GM19023 (cell line): ENCODE results near the gene CFAP99.

Source experiments
- ATAC-seq: cut with Tn5 transposase; IDR thresholded peaks from one replicate; pipeline ENCODE4 v1.9.1; 2021; ENCODE audit warnings: mild to moderate bottlenecking, moderate library complexity; ENCODE audit not compliant: unreplicated experiment

CFAP99 gene

DNA sequence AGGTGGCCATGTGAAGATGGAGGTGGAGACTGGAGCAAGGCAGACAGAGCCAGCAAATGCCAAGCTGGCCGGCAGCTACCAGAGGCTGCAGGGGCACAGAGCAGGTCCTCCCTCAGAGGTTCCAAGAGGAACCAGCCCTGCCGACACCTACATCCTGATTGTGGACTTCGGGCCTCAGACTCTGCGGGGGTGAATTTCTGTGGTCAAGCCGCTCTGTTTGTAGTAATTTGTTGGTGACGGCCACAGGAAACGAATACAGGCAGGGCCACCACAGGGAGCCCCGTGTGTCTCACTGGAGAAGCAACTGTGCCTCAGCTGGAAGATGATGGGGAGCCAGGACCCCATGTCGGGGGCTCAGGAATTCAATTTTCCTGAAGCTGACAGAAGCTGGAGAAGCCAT lies 28.6 kb upstream of the CFAP99 start:
- ATAC-seq: no peak

DNA sequence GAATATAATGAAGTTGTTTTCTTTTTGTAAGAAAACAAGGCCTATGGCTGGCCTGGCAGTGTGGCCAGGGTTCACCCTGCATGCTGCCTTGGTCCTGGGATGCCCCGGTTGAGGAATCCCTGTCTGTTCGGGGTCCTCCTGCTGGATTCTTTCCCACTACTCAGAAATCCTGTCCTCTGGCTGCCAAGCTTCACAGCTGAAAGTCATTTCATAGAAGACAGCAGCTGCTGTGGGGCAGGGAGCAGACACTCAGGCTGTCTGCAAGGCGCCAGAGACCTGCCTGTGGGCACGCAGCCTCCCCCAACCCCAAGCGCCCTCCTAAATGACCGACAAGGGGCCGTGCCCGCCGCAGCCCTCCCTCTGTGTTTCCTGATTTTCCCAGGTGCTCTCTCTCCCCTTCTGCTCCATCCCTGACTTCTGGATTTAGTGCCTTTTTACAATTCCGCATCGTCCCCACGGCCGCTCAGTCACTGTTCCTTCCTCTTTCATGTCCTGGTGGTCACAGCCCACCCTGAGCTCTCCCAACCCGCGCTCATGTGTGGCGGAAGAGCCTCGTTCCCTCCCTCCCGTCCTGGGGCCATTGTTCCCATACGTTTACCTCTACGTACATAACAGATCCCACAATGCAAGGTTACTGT lies 27.9 kb upstream of the CFAP99 start:
- ATAC-seq: no peak

DNA sequence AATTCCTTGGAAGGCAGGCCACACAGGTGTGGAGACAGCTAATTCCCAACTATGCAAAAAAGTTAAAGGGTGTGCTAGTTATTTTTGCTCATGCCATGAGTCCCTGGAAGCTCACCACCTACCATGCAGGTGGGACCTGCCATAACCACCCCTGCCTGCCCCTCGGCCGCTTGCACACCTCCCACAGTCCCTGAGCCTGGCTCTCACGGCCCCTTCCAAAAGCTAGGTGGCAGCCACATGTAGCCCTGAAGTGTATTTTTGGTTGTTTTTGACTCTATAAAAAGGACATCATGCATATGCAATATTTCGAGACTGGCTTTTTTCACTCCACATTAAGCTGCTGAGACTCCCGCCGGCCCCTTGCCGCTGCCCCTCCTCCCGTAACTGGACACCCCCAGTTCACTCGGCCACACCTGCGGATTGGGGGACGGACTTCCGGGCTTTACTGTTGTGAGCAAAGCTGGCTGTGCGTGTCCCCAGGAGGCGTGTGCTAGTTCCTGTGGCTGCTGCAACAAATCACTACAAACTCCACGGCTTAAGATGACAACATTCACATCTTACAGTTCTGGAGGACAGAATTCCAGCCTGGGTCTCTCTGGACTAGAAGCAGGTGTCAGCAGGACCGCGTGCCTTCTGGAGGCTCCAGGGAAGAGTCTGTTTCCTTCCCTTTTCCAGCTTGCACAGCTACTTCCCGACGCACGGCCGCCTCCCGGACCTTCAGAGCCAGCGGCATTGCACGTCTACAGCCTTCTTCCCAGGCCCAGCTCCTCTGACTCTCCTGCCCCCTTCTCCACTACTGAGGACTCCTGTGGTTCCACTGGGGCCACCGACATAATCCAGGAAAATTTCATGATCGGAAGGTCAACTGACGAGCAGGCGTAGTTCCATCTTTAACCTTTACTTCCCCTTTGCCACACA lies 25.1 kb upstream of the CFAP99 start:
- ATAC-seq: no peak

DNA sequence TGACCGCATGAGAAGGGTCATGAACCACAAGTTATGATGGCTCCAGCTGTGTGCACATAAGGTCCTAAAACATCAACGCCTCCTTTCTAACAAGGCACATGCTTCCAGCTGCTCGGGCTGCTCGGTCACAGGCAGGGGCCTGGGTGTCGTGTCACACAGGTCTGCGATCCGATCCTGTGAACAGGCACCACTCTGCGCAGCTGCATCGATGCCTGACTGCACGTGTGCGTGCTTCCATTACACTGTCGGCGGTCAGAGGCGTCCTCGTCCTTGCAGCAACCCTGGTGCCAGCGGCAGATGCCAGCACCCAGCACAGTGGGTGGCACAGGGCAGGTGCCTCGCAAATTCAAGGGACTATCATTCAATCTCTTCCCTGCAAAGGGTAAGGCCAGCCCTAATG lies 24.2 kb upstream of the CFAP99 start:
- ATAC-seq: no peak

DNA sequence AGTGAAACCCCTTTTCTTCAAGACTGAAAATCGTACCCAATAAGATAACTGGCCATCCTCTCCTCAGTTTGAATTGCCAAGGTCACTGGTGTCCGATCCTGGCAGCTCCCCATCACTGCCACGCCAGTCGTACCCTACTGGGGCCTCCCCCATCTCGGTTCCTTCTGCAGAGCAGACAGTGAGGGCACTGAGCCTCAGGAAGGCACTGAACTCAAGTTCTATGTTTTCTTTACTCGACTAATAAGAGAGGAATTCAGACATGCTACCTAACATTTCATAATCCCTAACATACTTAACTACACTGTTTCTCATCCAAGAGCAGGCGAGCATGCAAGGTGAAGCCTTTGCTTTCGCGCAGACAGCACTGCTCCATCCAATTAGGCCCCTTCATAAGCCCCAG lies 23.7 kb upstream of the CFAP99 start:
- ATAC-seq: no peak

DNA sequence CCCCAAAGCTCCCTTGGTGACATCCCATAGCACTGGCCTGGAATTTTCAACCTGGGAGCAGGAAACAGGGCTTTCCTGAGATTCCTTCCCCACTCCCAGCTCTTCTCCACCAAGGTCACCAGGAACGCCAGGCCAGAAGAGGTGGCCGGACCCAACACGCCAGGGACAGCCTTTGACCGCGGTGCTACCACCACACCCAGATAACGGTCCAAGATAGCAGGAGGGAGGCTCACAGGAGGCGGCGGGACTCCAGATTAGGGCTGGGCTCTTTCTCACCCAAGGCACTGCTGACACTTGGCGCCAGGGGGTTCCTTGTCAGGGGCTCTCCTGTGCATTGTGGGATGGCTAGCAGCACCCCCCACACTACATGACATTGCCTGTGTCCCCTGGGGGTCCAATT lies 23.2 kb upstream of the CFAP99 start:
- no peak for ATAC-seq

DNA sequence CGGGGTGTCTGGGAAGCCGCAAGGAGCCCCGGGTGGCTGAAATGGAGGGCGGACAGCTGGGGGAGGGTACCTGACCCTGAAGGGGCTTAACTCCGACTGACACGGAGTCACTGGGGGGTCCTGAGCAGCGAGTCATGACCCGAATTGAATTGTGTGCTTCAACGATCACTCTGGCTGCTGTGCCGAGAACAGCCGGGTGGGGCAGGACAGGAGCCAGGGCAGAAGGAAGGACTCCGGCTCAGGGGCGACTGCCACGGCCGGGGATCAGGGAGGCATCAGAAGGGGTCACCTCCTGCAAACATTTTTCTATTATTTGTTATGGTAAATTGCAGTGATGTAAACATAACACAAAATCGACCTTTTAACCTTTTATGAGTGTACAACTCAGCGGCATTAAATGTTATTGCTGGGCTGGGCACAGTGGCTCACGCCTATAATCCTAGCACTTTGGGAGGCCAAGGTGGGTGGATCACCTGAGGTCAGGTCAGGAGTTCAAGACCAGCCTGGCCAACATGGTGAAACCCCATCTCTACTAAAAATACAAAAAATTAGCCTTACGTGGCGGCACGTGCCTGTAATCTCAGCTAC lies 21.9 kb upstream of the CFAP99 start:
- ATAC-seq: no peak

DNA sequence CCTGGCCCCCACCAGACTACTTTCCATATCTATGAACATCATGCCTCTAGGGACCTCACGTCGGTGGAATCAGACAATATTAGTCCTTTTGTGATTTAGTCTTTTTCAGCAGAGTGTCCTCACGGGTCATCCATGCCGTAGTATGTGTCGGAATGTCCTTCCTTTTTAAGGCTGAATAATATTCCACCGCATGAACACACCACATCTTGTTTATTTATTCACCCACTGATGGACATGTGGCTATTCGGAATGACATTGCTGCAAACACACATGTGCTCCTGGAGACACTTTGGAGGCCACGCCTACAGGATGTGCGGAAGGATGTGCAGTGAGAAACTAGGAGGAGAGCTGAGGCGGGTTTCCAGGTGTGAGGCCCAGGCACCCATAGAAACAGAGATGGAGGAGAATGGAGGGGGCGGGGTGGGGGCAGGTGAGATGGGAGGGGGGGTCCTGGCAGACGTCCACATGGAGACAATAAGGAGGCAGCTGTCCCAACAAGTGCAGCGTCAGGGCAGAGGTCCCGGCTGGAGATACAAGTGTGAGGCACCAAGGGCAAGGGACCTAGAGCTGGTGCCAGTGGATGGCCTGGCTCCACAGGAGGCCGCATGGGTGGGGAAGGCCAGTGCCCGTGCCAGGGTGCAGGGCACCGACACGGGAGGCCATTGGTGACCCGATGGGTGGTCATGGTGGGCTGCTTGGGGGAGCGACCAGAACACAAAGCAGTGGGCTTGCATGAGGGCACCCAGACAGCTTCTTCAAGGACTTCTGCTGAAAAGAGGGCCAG lies 21.0 kb upstream of the CFAP99 start:
- no peak for ATAC-seq

DNA sequence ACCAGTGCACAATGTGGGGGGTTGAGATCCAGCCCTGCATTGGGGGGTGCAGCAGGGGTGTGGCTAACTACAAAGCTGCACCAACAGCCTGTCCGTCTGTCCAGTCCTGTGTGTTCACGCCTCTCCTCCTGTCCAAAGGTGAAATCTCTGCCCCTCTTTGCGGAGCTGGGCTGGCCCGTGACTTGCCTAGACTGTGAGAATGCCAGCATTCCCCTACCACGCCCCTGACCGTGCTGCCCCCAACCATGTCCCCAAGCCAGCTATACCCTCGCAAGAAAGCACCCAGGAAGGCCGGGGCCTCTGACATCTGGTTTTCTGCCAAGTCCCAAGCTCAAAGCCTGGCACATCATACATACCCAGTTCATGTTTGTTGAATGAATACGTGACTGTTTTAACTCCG lies 19.5 kb upstream of the CFAP99 start:
- ATAC-seq: no peak

DNA sequence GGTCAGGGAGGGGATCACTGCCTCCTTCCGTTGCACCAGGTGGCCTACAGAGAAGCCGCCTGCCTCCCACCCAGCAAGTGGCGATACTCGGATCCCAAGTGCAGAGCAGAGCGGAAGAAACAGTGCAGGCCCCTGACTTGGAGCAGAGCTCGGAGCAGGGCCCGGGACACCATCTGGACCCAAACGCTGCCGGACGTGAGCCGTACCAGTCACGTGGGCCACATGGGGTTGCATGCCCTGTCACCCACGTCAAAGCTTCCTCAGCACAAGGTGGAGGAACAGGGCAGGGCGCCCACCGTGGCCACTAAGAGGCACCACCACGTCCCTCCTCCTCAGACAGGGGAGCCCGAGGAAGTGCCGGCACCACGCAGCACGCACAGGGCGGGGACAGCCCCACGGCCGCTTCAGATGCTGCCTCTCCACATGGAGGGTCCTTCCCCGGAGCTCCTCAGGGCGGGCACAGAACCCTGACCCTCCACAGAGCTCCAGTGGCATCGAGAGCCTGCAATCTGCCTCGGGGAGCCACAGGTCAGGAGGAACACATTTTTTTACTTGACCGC lies 19.0 kb upstream of the CFAP99 start:
- no peak for ATAC-seq

DNA sequence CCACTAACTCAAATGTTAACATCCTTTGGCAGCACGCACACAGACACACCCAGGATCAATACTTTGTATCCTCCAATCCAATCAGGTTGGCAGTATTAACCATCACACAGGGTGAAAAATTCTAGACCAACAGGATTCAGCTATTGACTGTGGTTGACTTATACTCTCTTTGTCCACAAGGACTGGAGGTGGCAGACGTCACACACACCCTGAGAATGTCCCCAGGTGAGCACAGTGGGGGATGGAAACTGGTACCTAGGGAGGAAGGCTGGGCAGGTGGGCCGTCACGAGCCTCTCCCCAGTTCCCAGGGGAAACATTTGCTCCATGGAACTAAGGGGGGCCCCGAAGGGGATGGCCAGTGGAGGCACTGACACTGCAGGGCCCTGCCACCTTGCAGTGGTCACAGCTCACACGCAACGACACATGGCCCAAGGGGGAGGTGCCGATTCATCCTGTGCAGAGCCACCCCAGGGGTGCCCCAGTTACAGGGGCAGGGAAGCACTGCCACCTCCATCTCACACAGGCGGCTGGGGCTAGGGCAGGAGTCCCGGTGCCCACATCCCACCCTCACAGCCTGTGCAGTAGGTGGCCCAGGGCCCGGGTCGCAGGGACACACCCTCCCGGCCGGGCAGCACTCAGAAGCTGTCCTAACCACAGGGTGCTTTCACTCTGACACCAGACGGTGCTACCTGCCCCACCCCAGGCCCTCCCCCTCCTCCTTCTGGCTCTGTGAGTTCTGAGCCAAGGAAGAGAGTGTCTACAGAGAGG lies 17.7 kb upstream of the CFAP99 start:
- no peak for ATAC-seq

DNA sequence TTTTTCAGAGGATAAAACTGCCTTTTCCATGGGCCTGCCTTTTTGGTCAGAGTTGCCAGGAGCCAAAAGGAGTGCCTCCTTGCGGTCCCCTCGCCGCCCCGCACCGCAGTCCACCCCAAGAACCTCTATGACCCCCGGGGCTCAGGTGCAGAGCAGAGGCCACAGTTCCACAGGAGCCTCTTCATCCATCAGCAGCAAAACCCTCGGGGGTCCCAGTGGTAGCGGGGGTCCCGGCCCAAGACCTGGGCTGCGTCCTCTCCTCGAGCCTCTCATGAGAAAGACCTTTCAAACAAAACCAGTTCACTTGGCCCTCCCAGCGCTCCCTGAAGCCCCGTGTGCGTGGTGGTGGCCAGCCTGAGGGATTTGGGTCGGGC lies 17.2 kb upstream of the CFAP99 start:
- ATAC-seq: no peak

DNA sequence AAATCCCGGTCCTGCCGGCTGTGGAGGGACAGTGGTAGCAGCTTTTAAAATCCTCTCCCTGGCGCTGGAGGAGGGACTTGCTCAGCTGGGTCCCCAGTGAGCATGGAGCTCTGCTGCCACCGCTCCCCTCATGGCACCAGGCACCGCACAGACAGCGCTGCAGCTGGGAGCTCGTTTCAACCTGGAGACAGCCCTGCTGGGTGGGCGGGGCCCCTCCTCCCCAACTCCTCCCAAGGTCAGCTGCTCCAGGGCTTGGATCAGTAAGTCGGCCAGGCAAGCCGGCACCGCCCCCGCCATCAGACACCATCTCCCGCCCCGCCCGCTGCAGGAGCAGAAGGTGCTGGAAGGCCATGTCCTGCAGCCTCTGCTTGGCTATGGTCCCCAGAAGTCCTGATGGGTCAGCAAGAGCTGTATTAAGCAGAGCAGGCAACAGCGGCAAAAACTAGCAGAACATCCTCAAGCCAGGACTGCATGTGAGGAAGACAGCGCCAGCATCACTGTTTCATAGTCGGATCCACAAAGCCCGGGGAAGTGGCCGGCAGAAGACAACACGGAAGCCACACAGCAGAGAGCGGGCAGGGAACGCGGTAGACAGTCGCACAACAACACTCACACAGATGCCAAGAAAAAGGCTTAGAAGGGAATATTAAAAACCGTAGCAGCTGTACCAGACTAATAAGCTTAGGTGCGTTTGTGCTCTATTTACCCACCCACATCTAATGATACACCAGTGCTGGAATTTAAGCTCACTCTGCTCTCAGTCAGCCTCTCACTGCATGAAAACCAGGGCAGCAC lies 16.5 kb upstream of the CFAP99 start:
- no peak for ATAC-seq

DNA sequence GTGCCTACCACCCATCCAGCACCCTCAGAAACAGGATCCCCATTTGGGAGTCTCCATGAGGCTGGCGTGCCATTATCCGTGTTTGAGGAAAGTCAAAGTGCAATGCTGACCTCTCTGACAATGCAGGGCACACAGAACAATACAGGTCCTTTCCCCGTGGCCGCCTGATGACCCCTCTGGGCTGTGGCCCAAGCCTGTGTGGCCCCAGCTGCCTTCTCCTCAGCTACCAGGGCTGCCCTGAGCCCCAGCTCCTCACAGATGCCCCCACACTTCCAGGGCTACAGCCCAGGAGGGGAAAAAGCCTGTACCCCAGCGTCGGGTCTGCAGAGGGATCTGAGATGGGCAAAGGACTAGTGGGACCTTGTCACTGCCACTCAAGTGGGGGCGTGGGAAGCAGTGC lies 15.8 kb upstream of the CFAP99 start:
- ATAC-seq: no peak

DNA sequence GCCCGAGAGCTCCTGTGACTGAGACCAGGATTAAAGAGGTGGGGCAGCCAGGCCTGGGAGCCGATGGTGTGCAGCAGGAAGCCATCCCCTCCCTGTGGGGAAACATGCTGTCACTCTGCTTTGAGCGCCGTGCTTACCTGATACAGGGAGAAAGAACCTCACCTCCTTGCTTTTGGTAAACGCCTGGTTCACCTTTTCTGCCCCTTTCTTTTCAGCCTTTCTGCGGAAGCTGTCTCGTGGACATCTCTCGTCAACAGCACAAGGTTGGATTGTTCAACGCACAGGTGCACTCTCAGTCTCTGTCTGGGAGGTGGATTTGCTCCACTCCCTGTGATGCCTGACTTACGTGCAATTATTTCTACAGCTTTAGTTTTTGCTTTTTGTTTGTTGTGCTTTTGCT lies 12.3 kb upstream of the CFAP99 start:
- ATAC-seq: no peak

DNA sequence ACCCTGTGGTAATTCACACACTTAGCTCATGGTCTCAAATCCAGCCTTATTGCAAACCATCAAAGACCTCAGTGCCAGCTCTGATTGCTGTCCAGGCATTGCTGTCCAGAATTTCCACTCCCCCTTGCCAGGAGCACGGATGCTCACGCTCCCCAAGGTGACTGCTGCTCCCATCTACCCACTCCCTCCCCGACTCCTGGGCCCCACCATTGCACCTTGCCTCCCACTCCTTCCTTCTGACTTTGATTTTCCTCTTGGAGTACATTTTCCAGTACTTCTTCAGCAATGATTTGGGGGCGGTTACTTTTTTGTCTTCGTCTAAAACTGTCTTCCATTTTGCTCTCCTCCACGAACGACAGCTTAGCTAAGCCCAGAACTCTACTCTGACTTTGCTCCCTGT lies 11.8 kb upstream of the CFAP99 start:
- no peak for ATAC-seq

DNA sequence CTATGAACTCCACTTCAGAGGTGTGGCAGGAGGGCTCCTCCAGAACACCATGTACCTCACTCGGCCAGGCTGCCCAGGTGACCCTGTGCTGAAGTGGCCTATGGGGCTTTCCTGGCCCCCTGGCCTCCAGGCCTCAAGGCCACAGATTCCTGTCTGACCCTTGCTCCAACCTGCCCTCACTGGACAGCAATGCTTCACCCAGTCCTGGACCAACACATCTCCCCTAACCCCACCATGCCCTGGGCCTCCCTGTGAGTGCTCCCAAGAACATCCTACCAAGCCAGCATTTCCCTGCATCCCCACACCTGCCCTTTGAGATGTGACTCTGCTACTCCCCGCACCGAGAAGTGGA lies 10.8 kb upstream of the CFAP99 start:
- no peak for ATAC-seq

DNA sequence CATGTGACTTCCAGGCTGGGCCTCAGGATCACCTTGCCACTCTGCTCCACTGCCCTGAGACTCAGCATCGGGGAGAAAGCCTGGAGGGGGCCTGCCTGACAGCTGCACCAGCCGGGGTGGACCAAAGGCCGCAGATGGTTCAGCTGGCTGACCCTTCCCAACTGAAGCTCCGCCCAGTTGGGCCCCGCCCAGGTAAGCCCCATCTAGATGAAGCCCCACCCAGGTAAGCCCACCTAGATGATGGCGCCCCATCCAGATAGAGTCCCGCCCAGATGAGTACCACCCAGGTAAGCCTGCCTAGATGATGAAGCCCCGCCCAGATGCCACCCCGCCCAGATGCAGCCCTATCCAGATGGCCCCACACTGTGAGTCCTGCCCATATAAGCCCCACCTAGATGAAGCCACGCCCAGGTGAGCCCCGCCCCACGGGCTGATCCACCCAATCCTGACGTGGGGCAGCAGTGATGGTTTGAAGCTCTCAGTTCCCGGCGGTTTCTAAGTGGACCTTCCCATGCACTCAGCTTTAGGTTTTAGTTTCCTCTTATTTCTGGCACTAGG lies 10.3 kb upstream of the CFAP99 start:
- no peak for ATAC-seq

DNA sequence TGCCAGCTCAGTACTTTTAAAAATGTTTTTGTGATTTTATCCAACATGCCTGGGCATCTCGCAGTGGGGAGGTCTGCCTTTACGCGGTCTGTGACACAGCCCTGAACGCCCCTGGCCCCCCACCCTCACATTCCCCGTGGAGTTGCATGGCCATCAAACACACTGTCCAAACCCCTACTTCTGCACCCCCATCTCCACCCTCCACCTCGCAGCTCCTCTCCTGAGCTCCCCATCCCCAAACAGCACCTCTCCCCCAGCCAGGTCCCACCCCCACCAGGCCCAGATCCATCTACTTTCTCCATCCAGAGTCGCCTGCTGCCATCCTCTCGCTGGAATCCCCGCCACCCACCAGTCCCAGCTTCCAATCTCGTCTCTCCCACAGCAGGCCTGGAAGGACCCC lies 9.8 kb upstream of the CFAP99 start:
- no peak for ATAC-seq
